Esophagus (tissue), 2 donors: ENCODE measurements around the gene CDH20. TPM values are rescaled to one million over a fixed set of nuclear protein-coding genes. Genes with fewer than 3 reads are reported as not detected.

Experiments
- H3K27ac ChIP-seq, 2 donors: one replicate each; pipeline ENCODE4 v1.5.1; 2013; ENCODE audit warnings: low read depth in 2 of 2, mild to moderate bottlenecking in 2 of 2, inconsistent platforms in 1 of 2, low read length in 1 of 2, moderate library complexity in 1 of 2
- H3K27me3 ChIP-seq, 2 donors: one replicate each; pipeline ENCODE4 v1.6.1; 2013; ENCODE audit warnings: low read length in 2 of 2, control low read depth in 1 of 2, mild to moderate bottlenecking in 1 of 2; ENCODE audit not compliant: insufficient read depth in 2 of 2, control insufficient read depth in 1 of 2
- H3K36me3 ChIP-seq, 2 donors: one replicate each; pipeline ENCODE4 v1.6.1; 2013; ENCODE audit warnings: low read length in 1 of 2; ENCODE audit not compliant: control insufficient read depth in 2 of 2, insufficient read depth in 2 of 2
- H3K4me1 ChIP-seq, 2 donors: one replicate each; pipeline ENCODE4 v1.6.1; 2013; ENCODE audit warnings: low read length in 1 of 2; ENCODE audit not compliant: control insufficient read depth in 2 of 2, insufficient read depth in 2 of 2
- H3K4me3 ChIP-seq, 2 donors: one replicate each; pipeline ENCODE4 v1.5.1; 2013; ENCODE audit warnings: low read length in 2 of 2, mild to moderate bottlenecking in 2 of 2, low read depth in 1 of 2, moderate library complexity in 1 of 2
- H3K9me3 ChIP-seq, 2 donors: one replicate each; pipeline ENCODE4 v1.6.1; 2013; ENCODE audit warnings: mild to moderate bottlenecking in 2 of 2, low read depth in 1 of 2, low read length in 1 of 2, moderate library complexity in 1 of 2; ENCODE audit not compliant: control insufficient read depth in 2 of 2, insufficient read depth in 1 of 2
- WGBS, 2 donors: extraction: QIAGEN DNeasy Blood & Tissue Kit; methylation state at CpG; one replicate each; pipeline ENCODE4 v1.1.7; 2013; 5-methylcytosine and 5-hydroxymethylcytosine counted together
- polyA plus RNA-seq, 2 donors: library from polyadenylated mRNA; stranded (reverse); fragments of 200-250 nt; gene quantifications; one replicate each; pipeline ENCODE4 v1.2.3, GENCODE V29; 2013
- donor health status: healthy with polysubstance abuse.
- donor health status: Bipolar disorder and iron deficiency.

Gene CDH20
- polyA plus RNA-seq, 2 donors: 0.21 TPM; not detected in 1

DNA sequence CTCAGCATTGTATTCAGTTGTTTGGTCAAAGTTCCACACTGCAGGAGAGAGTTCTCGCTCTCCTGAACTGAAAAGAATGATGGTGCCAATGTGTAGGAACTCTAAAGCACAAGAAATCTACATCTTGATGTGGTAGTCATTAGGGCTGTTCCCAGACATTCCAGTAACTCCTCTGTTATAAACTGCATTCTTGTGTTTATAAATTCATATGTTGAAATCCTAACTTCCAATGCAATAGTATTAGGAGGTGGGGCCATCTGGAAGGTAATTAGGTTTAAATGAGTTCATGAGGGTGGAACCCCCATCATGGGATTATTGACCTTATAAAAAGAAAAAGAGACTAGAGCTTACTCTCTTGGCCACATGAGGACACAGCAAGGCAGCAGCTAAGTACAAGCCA, 239.6 kb downstream of the CDH20 start:
- H3K9me3 ChIP-seq: no peaks in the 10 kb centered on the region
- no peaks in the 10 kb centered on the region for H3K27me3 ChIP-seq
- H3K4me1 ChIP-seq: peaks cover 0 to 4% of the 10 kb centered on the region in 2 donors
- 84 to 91% methylated on average over 1 of the region's 1 CpG for WGBS, 2 donors
- H3K36me3 ChIP-seq: no peaks in the 10 kb centered on the region
- no peak overlapping the region for H3K27ac ChIP-seq
- H3K4me3 ChIP-seq: no peak overlapping the region

DNA sequence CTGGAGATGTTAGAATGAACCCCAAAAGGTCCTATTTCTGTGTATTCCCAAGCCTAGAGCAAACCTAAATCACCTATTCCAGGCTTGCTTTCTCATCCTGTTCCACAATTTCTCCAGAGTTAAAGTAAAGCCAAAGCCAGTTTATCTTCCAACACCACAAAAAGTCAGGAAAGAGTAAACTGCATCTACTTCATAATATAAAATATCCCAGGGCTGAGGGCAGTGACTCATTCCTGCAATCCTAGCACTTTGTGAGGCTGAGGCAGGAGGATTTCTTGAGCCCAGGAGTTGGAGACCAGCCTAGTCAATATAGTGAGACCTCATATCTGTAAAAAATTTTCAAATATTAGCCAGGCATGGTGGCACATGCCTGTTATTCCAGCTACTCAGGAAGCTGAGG, 241.4 kb downstream of the CDH20 start:
- Histone ChIP-seq H3K27ac (no peak overlapping the region), H3K4me1 (peaks cover 0 to 3% of the 10 kb centered on the region in 2 donors), H3K4me3 (no peak overlapping the region), H3K9me3 (no peaks in the 10 kb centered on the region), H3K36me3 (no peaks in the 10 kb centered on the region), H3K27me3 (no peaks in the 10 kb centered on the region)

DNA sequence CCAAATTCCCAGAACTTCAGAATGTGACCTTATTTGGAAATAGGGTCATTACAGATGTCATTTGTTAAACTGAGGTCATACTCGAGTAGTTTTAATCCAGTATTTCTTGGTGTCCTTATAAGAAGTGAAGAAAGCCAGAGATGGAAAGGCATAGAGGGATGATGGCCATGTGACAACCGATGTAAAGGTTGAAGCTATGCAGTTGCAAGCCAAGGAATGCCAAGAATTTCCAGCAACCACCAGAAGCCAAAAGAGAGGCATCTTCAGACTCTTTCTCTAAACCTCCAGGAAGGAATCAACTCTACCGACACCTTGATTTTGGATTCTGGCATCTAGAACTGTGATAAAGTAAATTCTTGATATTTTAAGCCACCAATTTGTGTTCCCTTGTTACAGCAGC, 242.2 kb downstream of the CDH20 start:
- H3K9me3 ChIP-seq: no peaks in the 10 kb centered on the region
- no peaks in the 10 kb centered on the region for H3K27me3 ChIP-seq
- no peaks in the 10 kb centered on the region for H3K36me3 ChIP-seq
- H3K4me1 ChIP-seq: no peaks in the 10 kb centered on the region
- H3K4me3 ChIP-seq: no peak overlapping the region
- WGBS, 2 donors: 72 to 78% methylated on average over 3 of the region's 3 CpGs
- H3K27ac ChIP-seq: no peak overlapping the region

DNA sequence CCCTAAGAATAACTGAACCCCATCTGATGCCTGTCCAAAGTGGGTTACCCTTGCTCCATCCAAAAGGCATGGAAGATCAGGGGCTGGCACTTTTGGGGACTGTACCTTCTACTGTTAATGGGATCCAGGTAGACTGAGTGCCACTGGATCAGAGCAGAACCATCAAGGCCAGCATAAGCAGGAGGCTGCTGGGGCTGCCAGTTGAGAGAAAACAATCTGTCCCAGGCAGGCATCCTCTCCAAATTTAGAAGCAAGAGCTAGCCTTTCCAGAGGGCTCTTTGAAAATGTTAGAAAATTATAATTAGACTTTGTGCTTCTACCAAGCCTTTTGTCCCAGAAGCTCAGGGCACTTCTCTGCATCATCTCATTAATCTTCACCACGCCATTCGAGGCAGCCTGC, 245.6 kb downstream of the CDH20 start:
- H3K27me3 ChIP-seq: no peaks in the 10 kb centered on the region
- H3K9me3 ChIP-seq: no peaks in the 10 kb centered on the region
- peaks cover 0 to 5% of the 10 kb centered on the region in 2 donors for H3K4me1 ChIP-seq
- H3K36me3 ChIP-seq: no peaks in the 10 kb centered on the region
- 76 to 82% methylated on average over 2 of the region's 2 CpGs for WGBS, 2 donors
- no peak overlapping the region for H3K27ac ChIP-seq
- no peak overlapping the region for H3K4me3 ChIP-seq

DNA sequence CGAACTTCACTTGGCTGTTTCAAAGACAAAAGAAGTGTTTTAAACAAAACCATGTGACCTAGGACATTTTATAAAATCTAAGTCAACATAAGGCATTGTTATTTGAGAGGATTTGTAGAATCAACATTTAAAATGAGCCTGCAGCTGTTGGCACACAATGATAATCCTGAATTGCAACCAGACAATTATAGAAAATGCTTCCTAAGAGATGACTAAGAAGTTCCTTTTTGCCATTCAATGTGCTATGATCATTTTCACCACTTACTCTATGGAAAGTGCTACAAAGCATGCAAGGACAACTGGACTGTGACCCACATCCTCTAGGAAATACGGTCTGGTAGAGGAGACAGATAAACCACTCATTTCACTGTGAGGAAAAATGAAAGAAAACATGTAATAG, 246.4 kb downstream of the CDH20 start:
- Histone ChIP-seq H3K36me3 (no peaks in the 10 kb centered on the region), H3K4me3 (no peak overlapping the region), H3K27me3 (no peaks in the 10 kb centered on the region), H3K9me3 (no peaks in the 10 kb centered on the region), H3K4me1 (peaks cover 0 to 5% of the 10 kb centered on the region in 2 donors), H3K27ac (no peak overlapping the region)
- WGBS, 2 donors: 19 to 32% methylated on average over 2 of the region's 2 CpGs

DNA sequence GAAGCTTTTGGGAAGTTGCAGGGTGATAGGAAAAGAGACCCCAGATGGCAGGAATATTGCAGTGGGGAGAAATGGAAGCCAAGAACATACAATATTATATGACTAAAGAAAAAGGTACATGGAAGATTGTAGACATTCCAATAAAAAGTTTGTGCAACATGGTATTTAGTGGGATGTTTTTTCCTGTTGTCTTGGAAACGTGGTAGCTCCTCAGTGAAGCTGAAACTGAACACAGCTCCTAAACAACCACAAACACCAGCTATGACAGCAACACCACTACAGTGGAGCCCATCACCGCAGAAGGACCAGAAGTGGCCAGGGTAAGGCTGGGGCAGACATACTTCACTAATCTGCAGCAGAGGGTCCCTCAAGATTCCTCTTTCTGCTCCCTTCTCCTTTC, 246.8 kb downstream of the CDH20 start:
- no peak overlapping the region for H3K27ac ChIP-seq
- 74 to 76% methylated on average over 2 of the region's 2 CpGs for WGBS, 2 donors
- no peak overlapping the region for H3K4me3 ChIP-seq
- no peaks in the 10 kb centered on the region for H3K36me3 ChIP-seq
- no peaks in the 10 kb centered on the region for H3K27me3 ChIP-seq
- H3K4me1 ChIP-seq: peaks cover 0 to 5% of the 10 kb centered on the region in 2 donors
- no peaks in the 10 kb centered on the region for H3K9me3 ChIP-seq

DNA sequence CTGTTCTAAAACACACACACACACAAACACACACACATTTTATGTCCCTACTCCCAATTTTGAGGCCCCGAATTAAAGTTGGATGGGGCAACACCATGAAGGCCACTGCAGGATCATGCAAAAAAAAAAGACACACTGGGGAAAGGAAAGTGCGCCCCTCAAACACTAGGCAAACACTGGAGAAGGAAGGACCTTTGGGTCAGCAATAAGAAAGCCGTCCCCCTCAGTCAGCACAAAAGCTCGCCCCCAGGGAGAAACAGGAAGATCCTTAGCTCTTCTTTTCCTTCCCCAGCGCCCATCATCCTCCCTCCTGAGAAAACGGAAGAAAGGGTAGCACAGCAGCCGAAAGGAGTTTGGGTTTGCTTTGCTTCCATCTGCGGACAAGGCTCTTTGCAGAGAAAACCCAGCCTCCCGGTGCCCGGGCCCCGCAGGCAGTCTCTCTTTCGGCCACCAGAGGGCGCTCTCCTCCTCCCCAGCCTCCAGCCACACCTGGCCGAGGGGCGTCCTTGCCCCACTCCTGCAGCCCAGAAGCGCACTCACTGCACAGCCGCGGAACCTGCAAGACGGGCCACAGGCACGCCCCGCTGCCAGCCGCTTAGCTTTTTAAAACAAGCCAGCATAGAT, 248.5 kb downstream of the CDH20 start:
- no peaks in the 10 kb centered on the region for H3K27me3 ChIP-seq
- no peak overlapping the region for H3K27ac ChIP-seq
- H3K4me3 ChIP-seq: peak overlapping the region; percentile 17 to 38
- WGBS, 2 donors: 9 to 10% methylated on average over 22 of the region's 22 CpGs
- no peaks in the 10 kb centered on the region for H3K36me3 ChIP-seq
- no peaks in the 10 kb centered on the region for H3K9me3 ChIP-seq
- peaks cover 0 to 5% of the 10 kb centered on the region in 2 donors for H3K4me1 ChIP-seq

DNA sequence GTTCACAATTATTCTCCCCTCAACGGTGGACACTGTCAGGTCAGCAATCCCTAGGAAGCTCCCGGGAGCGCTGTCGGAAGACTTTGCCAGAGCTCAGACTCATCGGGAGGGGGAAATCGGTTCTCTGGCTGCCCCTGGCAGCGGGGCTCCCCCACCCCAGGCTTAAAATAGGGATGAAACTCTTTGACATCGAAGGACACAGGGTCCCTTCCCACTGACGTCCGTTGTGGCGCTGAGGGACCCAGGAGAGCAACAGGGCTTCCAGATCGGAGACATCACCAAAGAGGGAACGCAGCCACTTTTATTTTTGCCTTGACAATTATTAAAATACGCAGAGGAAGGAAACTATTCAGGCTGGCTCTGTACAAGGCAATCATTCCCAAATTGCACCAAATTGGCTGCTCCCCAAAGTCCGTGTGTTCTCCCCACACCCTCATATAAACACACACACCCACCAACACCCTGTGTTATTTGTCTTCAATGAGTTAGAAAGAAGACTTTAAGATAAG, 249.0 kb downstream of the CDH20 start:
- Histone ChIP-seq H3K27me3 (no peaks in the 10 kb centered on the region), H3K27ac (no peak overlapping the region), H3K36me3 (no peaks in the 10 kb centered on the region), H3K4me3 (peak overlapping the region; percentile 17 to 38), H3K9me3 (no peaks in the 10 kb centered on the region), H3K4me1 (peaks cover 0 to 5% of the 10 kb centered on the region in 2 donors)
- 17 to 18% methylated on average over 15 of the region's 15 CpGs for WGBS, 2 donors

DNA sequence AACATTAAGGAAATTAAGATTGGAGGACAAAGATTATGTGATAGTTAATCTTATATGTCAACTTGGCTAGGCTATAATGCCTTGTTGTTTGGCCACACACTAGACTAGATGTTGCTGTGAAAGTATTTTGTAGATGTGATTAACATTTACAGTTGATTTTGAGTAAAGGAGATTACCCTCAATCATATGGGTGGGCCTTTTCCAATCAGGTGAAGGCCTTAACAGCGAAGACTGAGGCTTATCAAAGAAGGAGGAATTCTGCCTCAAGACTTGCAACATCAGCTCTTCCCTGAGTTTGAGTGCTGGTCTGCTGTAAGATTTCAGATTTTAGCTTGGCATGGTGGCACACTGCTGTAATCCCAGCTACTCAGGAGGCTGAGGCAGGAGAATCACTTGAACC, 250.3 kb downstream of the CDH20 start:
- H3K27me3 ChIP-seq: no peaks in the 10 kb centered on the region
- no peak overlapping the region for H3K27ac ChIP-seq
- no peaks in the 10 kb centered on the region for H3K9me3 ChIP-seq
- H3K4me3 ChIP-seq: no peak overlapping the region
- H3K4me1 ChIP-seq: peaks cover 0 to 5% of the 10 kb centered on the region in 2 donors
- no peaks in the 10 kb centered on the region for H3K36me3 ChIP-seq
- 93 to 100% methylated on average over 1 of the region's 1 CpG for WGBS, 2 donors

DNA sequence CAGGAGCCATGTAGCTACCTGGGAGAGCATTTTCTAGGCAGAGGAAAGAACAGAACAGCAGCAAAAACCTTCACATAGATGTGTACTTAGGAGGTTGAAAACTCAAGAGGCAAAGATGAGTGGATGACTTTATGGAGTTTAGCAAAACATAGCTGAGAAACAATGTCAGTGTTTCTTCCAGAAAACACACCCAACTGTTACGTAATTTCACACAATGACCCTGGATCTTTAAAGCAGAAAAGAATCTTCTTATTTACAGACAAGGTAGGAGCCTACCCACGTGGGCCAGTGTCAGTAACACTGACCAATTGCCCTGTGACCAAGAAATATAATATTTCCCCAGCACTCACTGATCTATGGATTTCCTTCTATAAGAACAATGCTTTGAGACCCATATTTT, 254.6 kb downstream of the CDH20 start:
- 27 to 33% methylated on average over 2 of the region's 2 CpGs for WGBS, 2 donors
- no peaks in the 10 kb centered on the region for H3K9me3 ChIP-seq
- H3K36me3 ChIP-seq: no peaks in the 10 kb centered on the region
- H3K4me3 ChIP-seq: no peak overlapping the region
- no peaks in the 10 kb centered on the region for H3K27me3 ChIP-seq
- no peak overlapping the region for H3K27ac ChIP-seq
- H3K4me1 ChIP-seq: peaks cover 0 to 3% of the 10 kb centered on the region in 2 donors
